HG03460 (cell line): ENCODE measurements around the gene WDR35.
"Not testable (repeated sequence)": the region's sequence is repeated elsewhere in the genome, so short reads cannot be mapped to it uniquely, and the experiment has no call there.

Source experiments
- ATAC-seq: cut with Tn5 transposase; IDR thresholded peaks from one replicate; pipeline ENCODE4 v1.9.1; 2021; ENCODE audit not compliant: unreplicated experiment

The WDR35 gene

DNA sequence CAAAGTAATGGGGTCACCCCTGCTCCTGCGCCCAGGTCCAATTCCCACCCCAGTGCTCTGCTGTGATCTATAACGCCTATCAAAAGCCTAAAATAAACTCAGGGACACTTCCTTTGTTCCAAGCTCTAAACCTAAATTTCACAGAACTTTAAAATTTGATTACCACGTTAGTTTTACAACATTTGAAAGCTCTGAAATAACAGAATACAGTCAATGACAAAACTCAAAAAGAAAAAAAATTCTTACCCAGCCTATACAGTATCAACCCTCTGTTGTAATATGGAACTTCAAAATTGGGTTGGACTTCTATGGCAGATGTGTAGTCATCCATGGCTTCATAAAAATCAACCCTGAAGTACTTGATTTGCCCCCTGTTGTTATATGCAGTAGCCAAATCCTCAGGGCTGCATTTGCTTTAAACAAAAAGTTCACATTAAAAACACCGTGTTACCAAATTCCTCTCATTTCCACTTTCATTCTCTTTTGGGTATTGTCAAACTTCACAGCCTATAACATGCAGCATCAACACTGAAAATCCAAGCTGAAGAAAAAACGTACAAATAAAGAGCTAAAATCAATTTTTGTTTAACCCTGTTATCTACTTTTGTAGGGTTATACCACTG, 92.2 kb downstream of the WDR35 start:
- ATAC-seq, result no peak

- ATAC-seq, result no peak
Measured at GRCh38 chr2:19895535-19895934, 94.4 kb downstream of the WDR35 start.

DNA sequence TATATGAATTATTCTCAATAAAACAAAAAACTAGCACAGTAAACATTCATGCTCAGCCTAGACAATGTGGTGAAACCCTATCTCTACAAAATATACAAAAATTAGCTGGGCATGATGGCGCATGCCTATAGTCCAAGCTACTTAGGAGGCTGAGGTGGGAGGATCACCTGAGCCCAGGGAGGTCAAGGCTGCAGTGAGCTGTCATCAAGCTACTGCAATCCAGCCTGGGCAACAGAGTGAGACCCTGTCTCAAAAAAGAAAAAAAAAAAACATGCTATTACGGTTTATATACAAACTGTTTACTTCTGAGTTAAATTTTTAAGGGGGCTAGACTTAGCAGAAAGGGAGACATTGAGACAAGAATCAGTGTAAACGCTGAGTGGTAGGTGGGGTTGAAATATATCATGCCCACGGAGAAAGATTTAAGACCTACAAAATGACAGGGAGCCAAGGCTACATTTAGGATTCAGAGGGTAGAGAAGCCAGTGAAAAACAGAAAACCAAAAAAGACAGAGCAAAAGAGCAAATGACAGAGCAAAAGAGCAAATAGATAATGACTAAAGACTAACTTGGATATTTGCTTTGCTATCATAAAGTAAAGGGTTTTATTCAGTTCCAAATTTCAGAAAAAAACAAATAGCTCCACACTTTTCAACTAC, 95.6 kb downstream of the WDR35 start:
- peak; percentile 14 for ATAC-seq

DNA sequence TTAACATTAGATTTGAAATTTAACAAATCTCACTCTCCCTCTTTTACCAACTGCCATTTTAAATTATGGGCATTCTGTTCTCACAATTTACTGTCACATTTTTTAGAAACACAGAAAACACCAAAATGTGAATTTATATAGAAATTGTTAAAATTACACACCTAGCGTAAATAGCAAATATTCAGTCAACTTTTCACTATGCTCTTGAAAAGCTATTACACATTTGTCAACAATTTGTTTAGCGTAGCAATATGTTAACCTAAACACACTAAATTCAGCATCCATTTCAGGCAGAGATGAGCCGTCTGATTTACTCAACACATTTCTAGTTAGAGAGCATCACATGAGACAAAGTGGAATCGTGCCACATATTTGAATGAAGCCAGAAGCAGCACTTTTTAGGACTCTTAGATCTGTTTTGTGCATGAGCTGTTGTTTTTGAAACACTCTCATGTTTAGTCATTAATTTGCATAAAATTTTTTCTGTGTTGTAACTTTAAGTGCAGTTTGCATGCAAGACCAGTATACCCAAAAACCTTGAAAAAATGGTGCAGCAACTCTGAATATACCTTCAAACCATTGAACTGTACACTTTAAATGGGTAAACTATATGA, 96.3 kb downstream of the WDR35 start:
- ATAC-seq, result peak; percentile 72

DNA sequence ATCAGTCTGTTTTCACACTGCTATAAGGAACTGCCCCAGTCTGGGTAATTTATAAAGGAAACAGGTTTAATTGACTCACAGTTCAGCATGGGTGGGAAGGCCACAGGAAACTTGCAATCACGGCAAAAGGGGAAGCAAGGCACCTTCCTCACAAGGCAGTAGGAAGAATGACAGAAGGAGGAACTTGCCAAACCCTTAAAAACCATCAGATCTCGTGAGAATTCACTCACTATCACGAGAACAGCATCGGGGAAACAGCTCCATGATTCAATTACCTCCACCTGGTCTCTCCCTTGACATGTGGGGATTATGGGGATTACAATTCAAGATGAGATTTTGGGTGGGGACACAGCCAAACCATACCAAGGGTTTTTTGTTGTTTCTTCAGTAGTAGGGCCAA, 97.9 kb downstream of the WDR35 start:
- not testable (repeated sequence) for ATAC-seq

DNA sequence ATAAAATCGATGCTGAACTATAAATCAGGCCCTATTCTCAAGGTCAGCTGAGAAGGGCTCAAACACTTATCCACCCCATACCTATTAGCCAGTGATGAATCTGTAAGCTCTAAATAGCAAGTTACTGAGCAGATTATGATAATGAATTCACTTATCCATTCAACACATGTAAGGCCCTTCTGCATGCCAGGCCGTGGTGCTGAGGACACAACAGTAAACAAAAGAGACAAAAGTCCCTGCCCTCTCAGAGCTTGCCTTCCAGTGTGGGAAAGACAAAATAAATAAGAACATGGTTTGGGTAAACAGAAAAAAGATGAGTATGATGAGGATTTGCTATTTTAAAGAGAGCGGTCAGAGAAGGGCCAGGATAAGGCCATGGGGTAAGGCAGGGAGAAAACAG, 99.8 kb downstream of the WDR35 start:
- ATAC-seq, result no peak

- ATAC-seq, result no peak
Measured at GRCh38 chr2:19888831-19889230, 101.1 kb downstream of the WDR35 start.

DNA sequence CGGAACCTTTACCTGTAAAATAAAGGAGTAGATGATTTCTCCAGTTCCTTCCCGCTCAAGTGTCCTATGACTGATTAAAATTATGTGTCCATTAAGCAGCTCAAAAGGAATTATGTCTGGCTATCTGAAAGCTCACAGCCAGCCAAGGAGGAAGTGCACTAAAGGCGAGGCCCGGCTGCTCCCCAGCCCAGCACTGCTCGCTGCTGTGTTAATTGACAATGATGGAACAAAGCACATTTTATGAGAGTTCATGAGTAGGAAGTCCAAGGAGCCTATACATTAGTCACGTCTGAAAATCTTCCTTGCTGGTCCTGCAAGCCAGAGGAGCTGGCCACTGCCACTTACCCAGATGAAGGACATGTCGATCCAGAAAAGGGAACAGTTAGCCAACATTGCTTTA, 102.4 kb downstream of the WDR35 start:
- no peak for ATAC-seq

DNA sequence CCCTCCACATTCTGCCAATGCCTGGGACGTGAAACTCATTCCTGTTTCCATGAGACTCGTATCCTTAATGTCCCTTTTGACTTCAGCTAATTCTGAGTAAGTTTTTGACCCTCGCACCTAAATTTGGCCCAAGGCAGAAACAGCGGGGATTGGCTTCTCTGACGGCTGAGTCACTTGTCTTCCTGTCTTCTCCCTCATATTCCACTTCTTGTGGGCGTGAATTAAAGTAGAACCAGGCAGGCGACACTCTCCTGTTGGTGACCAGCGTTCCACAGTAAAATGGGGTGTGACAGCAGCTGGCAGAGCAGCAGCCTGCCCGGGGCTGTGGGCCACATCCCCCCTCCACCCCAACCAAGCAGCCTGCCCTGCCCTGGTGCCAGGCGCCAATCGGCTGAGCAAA, 103.6 kb downstream of the WDR35 start:
- ATAC-seq, result no peak

- no peak for ATAC-seq
Measured at GRCh38 chr2:19885791-19886190, 104.1 kb downstream of the WDR35 start.

GRCh38 chr2:19883971-19884720, 105.8 kb downstream of the WDR35 start:
- ATAC-seq, result no peak

GRCh38 chr2:19883486-19883885, 106.4 kb downstream of the WDR35 start:
- no peak for ATAC-seq

GRCh38 chr2:19882286-19882685, 107.6 kb downstream of the WDR35 start:
- ATAC-seq, result no peak

DNA sequence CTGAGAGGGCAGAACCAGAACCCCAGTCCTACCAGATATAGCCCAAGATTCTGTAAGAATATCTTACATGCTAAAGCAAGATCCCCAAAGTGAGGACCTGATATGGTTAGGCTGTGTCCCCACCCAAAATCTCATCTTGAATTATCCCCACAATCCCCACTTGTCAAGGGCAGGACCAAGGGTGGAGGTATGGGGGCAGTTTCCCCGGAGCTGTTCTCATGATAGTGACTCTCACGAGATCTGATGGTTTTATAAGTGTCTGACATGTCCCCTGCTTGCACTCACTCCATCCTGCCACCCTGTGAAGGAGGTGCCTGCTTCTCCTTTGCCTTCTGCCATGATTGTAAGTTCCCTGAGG, 108.0 kb downstream of the WDR35 start:
- ATAC-seq, result no peak

- ATAC-seq, result no peak
Measured at GRCh38 chr2:19881221-19881907, 108.5 kb downstream of the WDR35 start.

DNA sequence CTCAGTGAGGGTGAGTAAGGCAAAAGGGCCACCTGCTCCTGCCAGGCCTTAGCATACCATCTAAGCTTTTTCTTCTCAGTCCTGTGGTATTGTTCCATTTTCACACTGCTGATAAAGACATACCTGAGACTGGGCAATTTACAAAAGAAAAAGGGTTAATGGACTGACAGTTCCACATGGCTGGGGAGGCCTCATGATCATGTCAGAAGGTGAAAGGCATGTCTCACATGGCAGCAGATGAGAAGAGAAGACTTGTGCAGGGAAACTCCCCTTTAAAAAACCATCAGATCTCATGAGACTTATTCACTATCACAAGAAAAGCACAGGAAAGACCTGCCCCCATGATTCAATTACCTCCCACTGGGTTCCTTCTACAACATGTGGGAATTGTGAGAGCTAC, 109.7 kb downstream of the WDR35 start:
- ATAC-seq, result not testable (repeated sequence)

DNA sequence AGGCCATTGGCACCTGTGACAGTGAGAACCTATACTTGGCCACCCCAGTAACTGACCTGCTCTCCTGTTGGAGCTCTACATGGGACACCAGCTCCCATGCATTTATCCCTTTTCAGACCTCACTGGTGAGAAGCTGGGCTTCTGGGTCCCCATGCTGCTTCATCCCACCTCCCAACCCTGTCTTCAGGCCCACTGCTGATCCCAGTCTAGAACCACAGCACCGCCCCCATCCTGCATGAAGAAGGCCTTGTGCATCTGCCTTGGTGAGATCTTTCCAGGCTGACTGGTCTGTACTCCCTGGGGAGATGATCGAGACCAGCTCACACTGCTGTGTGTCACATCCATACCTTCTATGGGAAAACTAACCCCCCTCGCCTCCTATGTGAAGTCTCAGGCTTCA, 110.8 kb downstream of the WDR35 start:
- no peak for ATAC-seq

GRCh38 chr2:19878268-19879046, 111.4 kb downstream of the WDR35 start:
- ATAC-seq, result no peak

- ATAC-seq, result no peak
Measured at GRCh38 chr2:19876751-19877150, 113.2 kb downstream of the WDR35 start.

- ATAC-seq, result no peak
Measured at GRCh38 chr2:19875280-19875679, 114.6 kb downstream of the WDR35 start.

DNA sequence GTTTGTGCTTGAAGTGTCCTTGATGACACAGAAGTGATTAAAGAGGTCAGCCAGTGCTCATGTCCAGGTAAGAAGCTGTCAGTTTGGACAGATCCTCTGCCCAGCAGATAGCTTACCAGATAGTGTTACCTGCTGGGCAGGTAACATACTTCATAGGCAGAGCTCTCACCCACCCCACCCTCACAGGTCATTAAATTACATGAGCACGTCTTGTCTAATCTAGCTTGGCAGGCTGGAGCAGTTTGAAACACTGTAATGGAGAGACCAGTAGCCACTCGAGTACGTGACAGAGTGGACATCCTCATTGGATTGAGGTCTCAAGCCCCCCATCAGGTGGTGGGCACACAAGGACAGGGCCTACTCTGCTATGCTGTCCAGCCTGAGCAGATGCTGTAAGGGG, 115.2 kb downstream of the WDR35 start:
- ATAC-seq, result no peak
